GM19240 (cell line): Measurements from ENCODE around the gene TFCP2L1.

Source experiments
- DNase-seq: peaks from one replicate; pipeline ENCODE4 v3.0.0; 2011; ENCODE audit warnings: low spot score; ENCODE audit not compliant: insufficient read length

The TFCP2L1 gene

GRCh38 chr2:121243821-121244460, 41.1 kb downstream of the TFCP2L1 start:
- DNase-seq = no peak

GRCh38 chr2:121242976-121243375, 42.0 kb downstream of the TFCP2L1 start:
- no peak for DNase-seq

- DNase-seq = no peak
Observed at GRCh38 chr2:121242175-121242875, 42.7 kb downstream of the TFCP2L1 start.

- no peak for DNase-seq
Observed at GRCh38 chr2:121241466-121241865, 43.5 kb downstream of the TFCP2L1 start.

GRCh38 chr2:121240436-121240835, 44.6 kb downstream of the TFCP2L1 start:
- DNase-seq = no peak

- DNase-seq = no peak
Observed at GRCh38 chr2:121239969-121240368, 45.0 kb downstream of the TFCP2L1 start.

- DNase-seq = no peak
Observed at GRCh38 chr2:121239471-121239870, 45.5 kb downstream of the TFCP2L1 start.

- DNase-seq = no peak
Observed at GRCh38 chr2:121238828-121239227, 46.2 kb downstream of the TFCP2L1 start.

GRCh38 chr2:121237980-121238665, 46.9 kb downstream of the TFCP2L1 start:
- no peak for DNase-seq

GRCh38 chr2:121237336-121237979, 47.5 kb downstream of the TFCP2L1 start:
- no peak for DNase-seq

GRCh38 chr2:121236650-121237180, 48.3 kb downstream of the TFCP2L1 start:
- DNase-seq = no peak

- DNase-seq = no peak
Observed at GRCh38 chr2:121236101-121236640, 48.8 kb downstream of the TFCP2L1 start.

- DNase-seq = no peak
Observed at GRCh38 chr2:121235542-121235941, 49.5 kb downstream of the TFCP2L1 start.

GRCh38 chr2:121234791-121235190, 50.2 kb downstream of the TFCP2L1 start:
- DNase-seq = no peak

GRCh38 chr2:121234144-121234543, 50.9 kb downstream of the TFCP2L1 start:
- no peak for DNase-seq

GRCh38 chr2:121233486-121234110, 51.4 kb downstream of the TFCP2L1 start:
- no peak for DNase-seq

GRCh38 chr2:121232626-121233265, 52.3 kb downstream of the TFCP2L1 start:
- DNase-seq = no peak

- no peak for DNase-seq
Observed at GRCh38 chr2:121231385-121232000, 53.5 kb downstream of the TFCP2L1 start.

- DNase-seq = no peak
Observed at GRCh38 chr2:121228521-121228920, 56.5 kb downstream of the TFCP2L1 start.
